IMR-90 (cell line): ENCODE measurements around the gene FAAP100. TPM values are rescaled to one million over a fixed set of nuclear protein-coding genes. Genes with fewer than 3 reads are reported as not detected.

Experiments used
- ATAC-seq: fragments of 200-7000 bp; cut with Tn5 transposase; 2 replicates; pipeline ENCODE4 v1.9.1; 2020; ENCODE audit warnings: low read depth, mild to moderate bottlenecking, moderate library complexity
- BruUV-seq: library from RNA; stranded (reverse); fragments of 400-500 nt; replicated peaks from 2 replicates; lab custom pipeline; 2021; lab: Mats Ljungman, UMichigan
- CTCF ChIA-PET: fragments of 300-600 bp; formaldehyde crosslinking; extraction: SDS; loops from one replicate; lab custom pipeline; 2021; ENCODE audit warnings: antibody characterized with exemption; lab: Yijun Ruan, JAX
- POLR2A ChIA-PET: fragments of 300-600 bp; sonication (Branson Sonifier 250); formaldehyde crosslinking; loops from one replicate; lab custom pipeline; 2022; ENCODE audit warnings: antibody characterized with exemption; ENCODE audit not compliant: unreplicated experiment; lab: Charles Lee
- DNase-seq: peaks from one replicate; pipeline ENCODE4 v3.0.0; 2013
- H2AFZ ChIP-seq: replicated peaks from 2 replicates; pipeline ENCODE3; 2013; ENCODE audit warnings: low read length, mild to moderate bottlenecking; ENCODE audit not compliant: poor library complexity
- H2AK5ac ChIP-seq: 2 replicates; pipeline ENCODE4 v1.6.1; 2013; ENCODE audit warnings: low read depth, low read length, inconsistent platforms
- H2AK9ac ChIP-seq: replicated peaks from 2 replicates; pipeline ENCODE3; 2013; ENCODE audit warnings: mild to moderate bottlenecking, low read depth, low read length, moderate library complexity; ENCODE audit not compliant: poor library complexity
- H2BK120ac ChIP-seq: 2 replicates; pipeline ENCODE4 v1.6.1; 2013; ENCODE audit warnings: low read depth, low read length, inconsistent platforms
- H2BK15ac ChIP-seq: 3 replicates; pipeline ENCODE4 v1.6.1; 2013; ENCODE audit warnings: low read depth, low read length, inconsistent platforms
- H2BK20ac ChIP-seq: 2 replicates; pipeline ENCODE4 v1.6.1; 2013; ENCODE audit warnings: low read depth, mild to moderate bottlenecking, inconsistent platforms, low read length, moderate library complexity
- H2BK5ac ChIP-seq: 2 replicates; pipeline ENCODE4 v1.6.1; 2013; ENCODE audit warnings: mild to moderate bottlenecking, low read depth, low read length, inconsistent platforms; ENCODE audit not compliant: poor library complexity, severe bottlenecking
- H3K14ac ChIP-seq: replicated peaks from 2 replicates; pipeline ENCODE4 v1.6.1; 2013; ENCODE audit warnings: low read depth, low read length, inconsistent platforms
- H3K18ac ChIP-seq: 2 replicates; pipeline ENCODE4 v1.6.1; 2013; ENCODE audit warnings: low read depth, low read length, control low read depth
- H3K23ac ChIP-seq: 2 replicates; pipeline ENCODE4 v1.6.1; 2013; ENCODE audit warnings: low read depth, low read length, inconsistent platforms
- H3K27ac ChIP-seq: 2 replicates; pipeline ENCODE4 v1.5.1; 2013; ENCODE audit warnings: mild to moderate bottlenecking, control low read depth, low read length; ENCODE audit not compliant: insufficient read depth
- H3K27me3 ChIP-seq: 2 replicates; pipeline ENCODE4 v1.6.1; 2013; ENCODE audit warnings: low read length; ENCODE audit not compliant: control insufficient read depth, insufficient read depth
- H3K36me3 ChIP-seq: 2 replicates; pipeline ENCODE4 v1.6.1; 2013; ENCODE audit warnings: low read length, mixed read lengths; ENCODE audit not compliant: control insufficient read depth, insufficient read depth
- H3K4ac ChIP-seq: 2 replicates; pipeline ENCODE4 v1.6.1; 2013; ENCODE audit warnings: low read depth, low read length, inconsistent platforms
- H3K4me1 ChIP-seq: 2 replicates; pipeline ENCODE4 v1.6.1; 2013; ENCODE audit warnings: low read length, mixed read lengths; ENCODE audit not compliant: control insufficient read depth, insufficient read depth
- H3K4me2 ChIP-seq: 2 replicates; pipeline ENCODE4 v1.6.1; 2013; ENCODE audit warnings: low read depth, mild to moderate bottlenecking, control low read depth, low read length, moderate library complexity
- H3K4me3 ChIP-seq: 2 replicates; pipeline ENCODE4 v1.5.1; 2013; ENCODE audit warnings: low read depth, mild to moderate bottlenecking, control low read depth, low read length, moderate library complexity; ENCODE audit not compliant: insufficient read depth
- H3K56ac ChIP-seq: 2 replicates; pipeline ENCODE4 v1.6.1; 2013; ENCODE audit warnings: low read length, inconsistent platforms; ENCODE audit not compliant: insufficient read depth; ENCODE audit errors: extremely low read depth
- H3K79me1 ChIP-seq, 2 experiments: 2 replicates each; pipeline ENCODE4 v1.6.1; 2013; ENCODE audit warnings: low read length in 2 of 2, inconsistent platforms in 1 of 2, low read depth in 1 of 2
- H3K9ac ChIP-seq: 2 replicates; pipeline ENCODE4 v1.6.1; 2013; ENCODE audit warnings: low read depth, low read length, control low read depth
- H3K9me1 ChIP-seq: 2 replicates; pipeline ENCODE4 v1.6.1; 2013; ENCODE audit warnings: low read length, inconsistent platforms; ENCODE audit not compliant: insufficient read depth
- H3K9me3 ChIP-seq: 2 replicates; pipeline ENCODE4 v1.6.1; 2013; ENCODE audit warnings: low read length; ENCODE audit not compliant: control insufficient read depth, insufficient read depth
- H4K20me1 ChIP-seq: 2 replicates; pipeline ENCODE4 v1.6.1; 2013; ENCODE audit warnings: low read length, inconsistent platforms; ENCODE audit not compliant: insufficient read depth
- H4K5ac ChIP-seq: 2 replicates; pipeline ENCODE4 v1.6.1; 2013; ENCODE audit warnings: mild to moderate bottlenecking, low read depth, low read length, control low read depth
- H4K8ac ChIP-seq, 2 experiments: 2 replicates each; pipeline ENCODE4 v1.6.1; 2013; ENCODE audit warnings: low read depth in 2 of 2, low read length in 2 of 2, control low read depth in 1 of 2, inconsistent platforms in 1 of 2
- H4K91ac ChIP-seq: 2 replicates; pipeline ENCODE4 v1.6.1; 2013; ENCODE audit warnings: low read depth, low read length, inconsistent platforms; ENCODE audit not compliant: insufficient read depth
- BHLHE40 ChIP-seq: fragments of 150-350 bp; IDR thresholded peaks from 2 replicates; pipeline ENCODE4 v1.6.1; 2016; ENCODE audit warnings: mild to moderate bottlenecking, low read depth, low read length
- CEBPB ChIP-seq: IDR thresholded peaks from 2 replicates; pipeline ENCODE4 v1.6.1; 2012; ENCODE audit warnings: low read depth, low read length, improper control_type of control experiment
- CHD1 ChIP-seq: IDR thresholded peaks from 2 replicates; pipeline ENCODE4 v1.6.1; 2012; ENCODE audit warnings: low read depth, low read length, improper control_type of control experiment
- CTCF ChIP-seq: conservative IDR thresholded peaks from 2 replicates; pipeline ENCODE4 v1.5.1; 2012; ENCODE audit warnings: mild to moderate bottlenecking, low read depth, low read length, improper control_type of control experiment
- FOS ChIP-seq: fragments of 150-350 bp; IDR thresholded peaks from 2 replicates; pipeline ENCODE4 v1.6.1; 2016; ENCODE audit warnings: low read depth, low read length
- MAFK ChIP-seq: IDR thresholded peaks from 2 replicates; pipeline ENCODE4 v1.6.1; 2012; ENCODE audit warnings: low read depth, low read length, improper control_type of control experiment
- MAZ ChIP-seq: IDR thresholded peaks from 2 replicates; pipeline ENCODE4 v1.6.1; 2012; ENCODE audit warnings: low read depth, mild to moderate bottlenecking, low read length, improper control_type of control experiment, moderate library complexity, borderline replicate concordance
- MXI1 ChIP-seq: IDR thresholded peaks from 2 replicates; pipeline ENCODE4 v1.6.1; 2012; ENCODE audit warnings: low read depth, mild to moderate bottlenecking, low read length, moderate library complexity, borderline replicate concordance
- NFE2L2 ChIP-seq: fragments of 150-350 bp; IDR thresholded peaks from 2 replicates; pipeline ENCODE4 v1.6.1; 2016; ENCODE audit warnings: low read depth, mild to moderate bottlenecking, low read length
- POLR2A ChIP-seq: IDR thresholded peaks from 2 replicates; pipeline ENCODE4 v1.6.1; 2012; ENCODE audit warnings: mild to moderate bottlenecking, low read depth, low read length
- RAD21 ChIP-seq: IDR thresholded peaks from 2 replicates; pipeline ENCODE4 v1.6.1; 2012; ENCODE audit warnings: low read length, improper control_type of control experiment
- RCOR1 ChIP-seq: IDR thresholded peaks from 2 replicates; pipeline ENCODE4 v1.6.1; 2012; ENCODE audit warnings: mild to moderate bottlenecking, low read length, improper control_type of control experiment; ENCODE audit not compliant: insufficient replicate concordance
- RFX5 ChIP-seq: IDR thresholded peaks from 2 replicates; pipeline ENCODE4 v1.8.0; 2012; ENCODE audit warnings: low read depth, mild to moderate bottlenecking, low read length, moderate library complexity
- SMC3 ChIP-seq: fragments of 150-350 bp; IDR thresholded peaks from 2 replicates; pipeline ENCODE4 v1.6.1; 2016; ENCODE audit warnings: low read depth, mild to moderate bottlenecking, antibody characterized with exemption, low read length, moderate library complexity
- USF2 ChIP-seq: fragments of 150-350 bp; IDR thresholded peaks from 2 replicates; pipeline ENCODE4 v1.6.1; 2017; ENCODE audit warnings: mild to moderate bottlenecking, antibody characterized with exemption, low read length, low read depth
- WGBS, 2 experiments: methylation state at CpG; one replicate each; pipeline versions ENCODE4 v1.1.5 to v1.1.7; 2013; ENCODE audit warnings: missing lambda C conversion rate in 2 of 2; ENCODE audit not compliant: insufficient read length in 1 of 2; ENCODE audit errors: extremely low coverage in 2 of 2; 5-methylcytosine and 5-hydroxymethylcytosine counted together
- dilution Hi-C: fragments of 300-500 bp; cut with HindIII; formaldehyde crosslinking; loops from one replicate; pipeline ENCODE4 v1.14.3; 2018; ENCODE audit warnings: low sequenced_read_pairs; ENCODE audit not compliant: unreplicated experiment
- in situ Hi-C: fragments of 300-500 bp; cut with MboI; formaldehyde crosslinking; loops from 3 replicates; pipeline ENCODE4 v1.14.3; 2019; ENCODE audit warnings: low sequenced_read_pairs, inconsistent platforms, mixed read lengths
- intact Hi-C: fragments of 100-400 bp; cut with micrococcal nuclease; formaldehyde crosslinking; loops from 2 replicates; pipeline ENCODE4 v1.10.0; 2022
- polyA plus RNA-seq, 3 experiments: library from polyadenylated mRNA; depleted of rRNA; stranded (reverse); fragments of >200 nt; gene quantifications; 2 replicates each; pipeline ENCODE4 v1.2.3, GENCODE V29; 2012; ENCODE audit warnings: low replicate concordance in 1 of 3
- total RNA-seq: library from RNA; depleted of rRNA; stranded (reverse); fragments of >200 nt; gene quantifications from 2 replicates; pipeline ENCODE4 v1.2.3, GENCODE V29; 2012
- TF ChIP-seq, protein P1 (sequence below): fragments of 150-350 bp; IDR thresholded peaks from 2 replicates; pipeline ENCODE4 v1.6.1; 2016; ENCODE audit warnings: low read depth, mild to moderate bottlenecking, low read length, moderate library complexity, borderline replicate concordance

FAAP100 gene
- total and polyA plus RNA-seq, 2 of the 4 experiments (the other 2 are of a cell fraction): 7.9 to 24.8 TPM

DNA sequence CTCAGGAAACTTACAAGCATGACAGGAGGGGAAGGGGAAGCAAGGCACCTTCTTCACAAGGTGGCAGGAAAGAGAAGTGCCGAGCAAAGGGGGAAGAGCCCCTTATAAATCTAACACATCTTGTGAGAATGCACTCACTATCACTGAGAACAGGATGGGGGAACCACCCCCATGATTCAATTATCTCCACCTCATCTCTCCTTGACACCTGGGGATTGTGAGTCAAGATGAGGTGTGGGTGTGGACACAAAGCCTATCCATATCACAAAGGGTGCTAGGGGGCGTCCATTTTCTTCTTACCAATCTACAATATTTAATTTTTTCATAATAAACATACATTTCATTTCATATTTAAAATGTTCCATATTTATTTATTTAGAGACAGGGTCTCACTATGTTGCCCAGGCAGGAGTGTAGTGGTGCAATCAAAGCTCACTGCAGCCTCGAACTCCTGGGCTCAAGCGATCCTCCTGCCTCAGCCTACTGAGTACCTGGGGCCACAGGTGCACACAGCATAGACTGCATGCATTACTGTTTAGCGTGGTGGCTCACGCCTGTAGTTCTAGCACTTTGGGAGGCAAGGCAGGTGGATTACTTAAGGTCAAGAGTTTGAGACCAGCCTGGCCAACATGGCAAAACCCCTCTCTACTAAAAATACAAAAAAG is 26.5 kb upstream of the FAAP100 start:
- CTCF ChIA-PET: no interaction called here
- peaks cover 42 to 93% of the 10 kb centered on the region in 2 experiments for H3K79me1 ChIP-seq
- H4K91ac ChIP-seq: no peak overlapping the region
- H3K18ac ChIP-seq: no peak overlapping the region
- POLR2A ChIA-PET: interaction anchor here (0.9 kb wide), 1 partner anchor 12 kb away, joined by 3 read pairs; no protein-coding TSS in a partner anchor
- H3K23ac ChIP-seq: no peak overlapping the region
- peak overlapping the region; percentile 20; the same call in 1 of the 2 replicates for H2AK5ac ChIP-seq
- H3K9me1 ChIP-seq: peaks cover 64% of the 10 kb centered on the region
- no peak overlapping the region for H3K14ac ChIP-seq
- no peak overlapping the region for H2AK9ac ChIP-seq
- in situ Hi-C loops: no loop called here
- 0 out of 2 replicates have a peak overlapping the region, but pooled peaks have one; percentile 94 for H3K4ac ChIP-seq
- H4K20me1 ChIP-seq: peaks cover 65% of the 10 kb centered on the region
- 90% methylated on average over 2 of the region's 6 CpGs; no CpG with 5 or more reads in 1 of the 2 experiments for WGBS, 2 experiments
- H4K5ac ChIP-seq: no peak overlapping the region
- H3K9me3 ChIP-seq: no peaks in the 10 kb centered on the region
- TF ChIP-seq SMC3 (no peak), RFX5 (no peak), USF2 (no peak), RCOR1 (no peak), MAZ (no peak), RAD21 (no peak), CTCF (no peak), MAFK (no peak), BHLHE40 (no peak), CHD1 (no peak), POLR2A (no peak), NFE2L2 (no peak), FOS (no peak), MXI1 (no peak), CEBPB (no peak)
- TF ChIP-seq, protein P1, sequence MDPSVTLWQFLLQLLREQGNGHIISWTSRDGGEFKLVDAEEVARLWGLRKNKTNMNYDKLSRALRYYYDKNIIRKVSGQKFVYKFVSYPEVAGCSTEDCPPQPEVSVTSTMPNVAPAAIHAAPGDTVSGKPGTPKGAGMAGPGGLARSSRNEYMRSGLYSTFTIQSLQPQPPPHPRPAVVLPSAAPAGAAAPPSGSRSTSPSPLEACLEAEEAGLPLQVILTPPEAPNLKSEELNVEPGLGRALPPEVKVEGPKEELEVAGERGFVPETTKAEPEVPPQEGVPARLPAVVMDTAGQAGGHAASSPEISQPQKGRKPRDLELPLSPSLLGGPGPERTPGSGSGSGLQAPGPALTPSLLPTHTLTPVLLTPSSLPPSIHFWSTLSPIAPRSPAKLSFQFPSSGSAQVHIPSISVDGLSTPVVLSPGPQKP: no peak
- H2AFZ ChIP-seq: no peak overlapping the region
- H2BK5ac ChIP-seq: no peak overlapping the region
- H3K4me1 ChIP-seq: peaks cover 40% of the 10 kb centered on the region
- no peak overlapping the region for H3K4me2 ChIP-seq
- intact Hi-C loops: no loop called here
- H4K8ac ChIP-seq: no peak overlapping the region
- no peak overlapping the region for H2BK15ac ChIP-seq
- no TSS peak for BruUV-seq
- no peak for ATAC-seq
- H3K4me3 ChIP-seq: no peak overlapping the region
- no peak overlapping the region for H3K9ac ChIP-seq
- H3K27me3 ChIP-seq: no peaks in the 10 kb centered on the region
- no peak overlapping the region for H2BK20ac ChIP-seq
- no peak overlapping the region for H3K56ac ChIP-seq
- H3K36me3 ChIP-seq: peaks cover 35% of the 10 kb centered on the region
- no peak overlapping the region for H3K27ac ChIP-seq
- dilution Hi-C loops: no loop called here
- DNase-seq: no peak
- H2BK120ac ChIP-seq: no peak overlapping the region
